Measurements from ENCODE around the gene IPO4.

IPO4 gene

DNA sequence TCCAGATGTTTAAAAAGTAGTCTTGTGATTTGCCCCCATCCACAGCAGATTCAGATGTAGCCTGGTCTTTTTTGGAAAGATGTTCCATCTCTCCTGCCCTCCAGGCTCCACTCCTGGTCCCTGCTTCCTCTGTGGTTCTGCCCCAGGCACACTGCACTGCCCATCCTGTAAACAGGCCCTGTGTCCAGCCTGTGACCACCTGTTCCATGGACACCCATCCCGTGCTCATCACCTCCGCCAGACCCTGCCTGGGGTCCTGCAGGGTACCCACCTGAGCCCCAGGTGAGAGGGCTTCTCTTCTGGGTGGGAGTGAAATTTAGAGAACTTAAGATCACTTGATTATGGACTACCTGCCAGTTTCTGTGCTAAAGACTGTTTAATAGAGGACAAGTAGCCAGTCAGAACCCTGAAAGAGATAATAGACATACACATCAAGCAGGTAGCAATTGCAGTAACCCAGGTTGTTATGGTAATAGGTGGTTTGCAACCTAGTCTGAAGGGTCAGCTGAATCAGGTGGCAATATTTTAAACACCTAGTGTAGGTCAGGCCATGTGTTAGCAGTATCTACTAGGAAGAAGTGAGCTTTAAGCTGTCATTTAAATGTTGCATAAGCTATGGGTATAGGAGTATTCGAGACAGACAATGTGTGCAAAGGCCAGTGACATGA is 39.2 kb downstream of the IPO4 start:
- no peak for DNase-seq (ENCODE audit: low read depth, low spot score)

DNA sequence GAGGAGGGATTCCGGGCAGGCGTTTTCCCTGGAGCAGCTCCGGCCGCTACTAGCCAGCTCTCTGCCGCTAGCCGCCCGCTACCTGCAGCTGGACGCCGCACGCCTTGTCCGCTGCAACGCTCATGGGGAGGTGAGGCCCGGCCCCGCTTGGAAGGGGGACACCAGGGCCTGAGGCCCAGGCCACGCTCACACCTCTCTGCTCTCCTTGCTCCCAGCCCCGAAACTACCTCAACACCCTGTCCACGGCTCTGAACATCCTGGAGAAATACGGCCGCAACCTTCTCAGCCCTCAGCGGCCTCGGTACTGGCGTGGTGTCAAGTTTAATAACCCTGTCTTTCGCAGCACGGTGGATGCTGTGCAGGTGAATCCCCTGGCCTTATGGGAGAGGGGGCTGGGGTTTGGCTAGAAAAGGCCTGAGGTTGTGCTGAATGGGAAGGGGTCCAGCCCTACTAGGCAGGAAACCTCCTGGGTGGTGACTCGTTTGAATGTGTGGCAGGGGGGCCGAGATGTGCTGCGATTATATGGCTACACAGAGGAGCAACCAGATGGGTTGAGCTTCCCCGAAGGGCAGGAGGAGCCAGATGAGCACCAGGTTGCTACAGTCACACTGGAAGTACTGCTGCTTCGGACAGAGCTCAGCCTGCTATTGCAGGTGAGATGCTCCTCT is 40.7 kb downstream of the IPO4 start:
- no peak for DNase-seq (ENCODE audit: low read depth, low spot score)

- peak; percentile 95 for DNase-seq (ENCODE audit: low read depth, low spot score)
These were observed 41.4 kb downstream of the IPO4 start, which contains the start of gene RNF31 for GRCh38 chr14:24146978-24147760. Gene RNF31 (plus strand): TSS chr14:24147498. CDS start chr14:24147699, 201 bp downstream.

DNA sequence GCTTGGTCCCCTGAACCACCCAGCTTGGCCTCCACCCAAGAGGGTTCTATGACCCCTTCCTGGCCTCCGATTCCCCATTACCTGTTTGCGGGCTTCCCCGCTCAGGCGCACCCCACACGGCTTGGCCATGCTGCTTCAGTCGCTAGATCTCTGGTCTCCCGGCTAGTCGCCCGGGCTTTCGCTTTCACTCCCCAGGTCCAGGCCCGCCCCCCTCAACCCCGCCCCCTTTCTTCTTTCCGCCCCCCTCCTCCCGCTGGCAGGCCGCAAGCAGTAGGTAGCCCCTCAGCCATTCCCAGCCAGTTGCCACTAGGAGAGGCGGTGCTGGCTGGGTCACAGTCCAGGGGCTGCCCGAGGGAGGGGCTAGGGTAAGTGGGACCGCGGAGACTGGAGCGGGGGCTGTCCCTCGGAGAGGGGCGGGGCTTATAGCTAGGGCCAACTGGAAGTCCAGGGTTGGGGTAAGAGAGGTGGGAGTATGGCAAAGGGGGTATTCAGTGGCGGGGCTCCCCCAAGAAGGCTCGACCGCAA is 42.1 kb downstream of the IPO4 start, which contains the start of gene PSME2:
PSME2 (minus strand) TSS at position 158 of the 525 bp plus-strand sequence; CDS start at position 129, 29 bp downstream.
- peak; percentile 68 for DNase-seq (ENCODE audit: low read depth, low spot score)

GRCh38 chr14:24145690-24146452 is 42.7 kb downstream of the IPO4 start:
- no peak for DNase-seq (ENCODE audit: low read depth, low spot score)

DNA sequence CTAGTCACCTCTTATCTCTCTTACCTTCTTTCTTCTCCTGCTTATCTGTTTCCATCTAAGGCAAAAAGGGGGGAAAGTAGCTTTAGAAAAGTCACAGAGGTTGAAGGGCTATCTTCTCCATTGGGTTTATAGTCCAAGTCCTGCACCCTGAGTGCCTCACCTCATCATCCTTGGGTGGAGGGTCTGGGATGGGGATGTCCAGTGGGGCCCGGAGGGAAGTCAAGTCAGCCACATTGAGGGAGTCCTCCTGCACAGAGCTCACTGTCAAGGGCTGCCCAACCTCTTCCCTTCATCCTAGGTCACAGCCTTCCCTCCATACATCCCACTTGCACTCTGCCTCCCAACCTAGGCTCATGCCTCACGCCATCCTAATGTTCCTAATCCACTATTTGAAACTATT is 43.4 kb downstream of the IPO4 start:
- no peak for DNase-seq (ENCODE audit: low read depth, low spot score)

GRCh38 chr14:24144451-24144850 is 44.2 kb downstream of the IPO4 start:
- no peak for DNase-seq (ENCODE audit: low read depth, low spot score)

- DNase-seq (ENCODE audit: low read depth, low spot score), result no peak
These were observed 45.1 kb downstream of the IPO4 start for GRCh38 chr14:24143511-24143910.

- peak; percentile 99 for DNase-seq (ENCODE audit: low read depth, low spot score)
These were observed 47.3 kb downstream of the IPO4 start, which contains the start of gene EMC9 for GRCh38 chr14:24141097-24141880. Gene EMC9 (minus strand): TSS chr14:24141591. CDS start chr14:24141304, 287 bp downstream.

DNA sequence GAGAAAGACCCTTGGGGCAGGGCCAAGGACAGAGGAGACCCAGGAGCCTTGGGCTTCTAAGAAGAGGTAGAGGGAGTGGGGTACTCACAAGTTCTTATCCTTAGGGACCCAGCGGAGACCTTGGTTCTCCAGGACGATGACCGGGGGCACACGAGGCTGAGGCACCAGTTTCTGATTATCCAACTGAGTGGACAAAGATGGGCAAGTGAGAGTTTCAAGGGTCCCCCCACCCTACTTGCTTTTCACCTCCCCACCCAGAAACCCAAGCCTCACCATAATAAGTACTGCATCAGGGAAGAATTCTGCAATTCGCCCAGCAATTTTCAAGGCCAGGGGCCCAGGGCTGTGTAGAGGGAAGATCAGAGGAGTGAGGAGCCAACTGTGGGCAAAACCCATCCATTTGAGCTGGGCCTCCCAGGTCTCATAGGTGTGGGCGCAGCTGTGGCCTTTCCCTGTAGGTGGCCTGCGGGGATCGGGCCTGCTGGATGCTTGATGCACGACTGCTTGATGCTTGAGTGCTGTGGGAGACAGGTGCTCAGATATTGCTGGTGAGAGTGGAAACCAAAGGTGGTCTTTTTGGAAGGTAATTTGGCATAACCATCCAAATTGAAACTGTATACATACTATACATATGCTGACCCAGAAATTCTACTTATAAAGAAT is 49.2 kb downstream of the IPO4 start:
- DNase-seq (ENCODE audit: low read depth, low spot score), result no peak

DNA sequence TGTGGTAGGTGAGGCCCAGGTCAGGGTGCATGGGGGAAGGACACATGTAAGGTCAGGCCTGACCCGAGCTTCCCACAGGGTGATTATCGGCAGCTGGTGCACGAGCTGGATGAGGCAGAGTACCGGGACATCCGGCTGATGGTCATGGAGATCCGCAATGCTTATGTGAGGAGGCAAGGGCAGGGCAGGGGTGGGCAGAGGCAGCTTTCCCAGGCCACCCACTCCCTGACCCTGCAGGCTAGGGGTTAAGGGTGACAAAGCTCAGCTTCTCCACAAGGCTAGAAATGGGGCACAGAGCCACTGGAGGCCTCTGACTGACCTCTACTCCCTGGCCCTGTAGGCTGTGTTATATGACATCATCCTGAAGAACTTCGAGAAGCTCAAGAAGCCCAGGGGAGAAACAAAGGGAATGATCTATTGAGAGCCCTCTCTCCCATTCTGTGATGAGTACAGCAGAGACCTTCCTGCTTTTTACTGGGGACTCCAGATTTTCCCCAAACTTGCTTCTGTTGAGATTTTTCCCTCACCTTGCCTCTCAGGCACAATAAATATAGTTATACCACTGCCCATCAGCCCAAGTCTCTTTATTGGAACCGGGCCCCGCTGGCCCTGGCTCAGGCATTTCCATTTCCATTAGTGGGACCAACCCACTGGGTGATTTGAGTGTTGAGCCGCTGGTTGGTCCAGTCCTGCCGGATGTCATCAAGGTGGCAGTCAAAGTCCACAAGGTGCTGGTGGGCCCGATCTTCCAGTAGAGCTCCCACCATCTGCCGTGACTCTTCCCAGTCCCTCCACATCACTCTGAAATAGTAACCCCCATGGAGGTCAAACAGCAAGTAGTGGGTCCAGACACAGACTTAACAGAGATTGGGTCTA is 50.0 kb downstream of the IPO4 start:
- DNase-seq (ENCODE audit: low read depth, low spot score), result no peak

- no peak for DNase-seq (ENCODE audit: low read depth, low spot score)
These were observed 50.9 kb downstream of the IPO4 start for GRCh38 chr14:24137529-24138395.

GRCh38 chr14:24136684-24137528 is 51.7 kb downstream of the IPO4 start:
- no peak for DNase-seq (ENCODE audit: low read depth, low spot score)

DNA sequence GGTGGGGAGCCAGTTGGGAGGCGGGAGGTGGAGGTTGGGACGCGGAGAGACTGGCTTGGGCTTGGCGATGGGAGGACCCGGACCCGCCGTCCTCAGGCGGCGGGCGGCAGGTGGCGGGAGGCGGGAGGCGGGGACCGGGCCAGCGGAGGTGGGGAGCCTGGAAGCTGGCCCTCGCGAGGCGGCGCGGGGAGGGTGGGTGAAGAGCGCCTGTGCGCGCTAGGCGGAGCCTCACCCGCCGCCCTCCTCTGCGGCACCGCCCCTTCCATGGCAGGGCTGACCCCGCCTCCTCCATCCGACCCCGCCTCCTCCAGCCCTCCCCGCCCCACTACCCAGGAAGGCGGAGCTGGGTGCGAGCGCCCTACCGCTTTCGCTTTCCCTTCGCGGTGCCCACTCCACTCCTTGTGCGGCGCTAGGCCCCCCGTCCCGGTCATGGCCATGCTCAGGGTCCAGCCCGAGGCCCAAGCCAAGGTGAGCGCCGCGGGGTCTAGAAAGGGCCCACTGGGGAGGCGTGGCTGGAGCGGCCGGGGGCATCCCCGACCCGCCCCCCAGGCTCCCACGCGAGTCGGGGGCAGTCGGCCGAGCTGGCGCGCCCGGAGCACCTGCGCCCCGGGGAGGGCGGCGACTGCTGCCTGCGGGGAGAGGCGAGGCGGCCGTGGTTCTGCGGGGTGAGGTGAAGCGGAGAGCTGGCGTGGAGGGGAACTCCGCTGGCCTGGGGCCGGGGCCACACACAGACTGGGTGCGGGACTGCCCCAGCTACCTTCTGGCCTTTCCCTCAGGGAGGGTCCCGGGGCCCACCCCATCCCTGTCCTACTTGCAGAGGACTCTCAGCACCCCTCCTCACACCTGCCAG is 52.6 kb downstream of the IPO4 start, which contains the start of gene PSME1:
PSME1 (plus strand) TSS at position 361 of the 850 bp plus-strand sequence; CDS start at position 430, 69 bp downstream.
- DNase-seq (ENCODE audit: low read depth, low spot score), result peak; percentile 79

DNA sequence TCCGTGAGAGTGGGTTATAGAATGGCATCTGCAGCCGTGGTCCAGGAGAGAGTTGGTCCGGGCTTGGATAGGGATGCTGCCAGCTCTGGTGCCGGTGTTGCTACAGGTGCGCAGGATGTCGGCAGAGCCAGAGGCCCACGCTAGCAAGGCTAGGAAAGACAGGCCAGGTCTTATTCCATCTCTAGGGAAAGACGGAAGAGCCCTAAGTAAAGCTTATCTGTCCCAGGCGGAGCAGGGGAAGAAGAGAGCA is 53.1 kb downstream of the IPO4 start:
- no peak for DNase-seq (ENCODE audit: low read depth, low spot score)

- no peak for DNase-seq (ENCODE audit: low read depth, low spot score)
These were observed 54.9 kb downstream of the IPO4 start for GRCh38 chr14:24133735-24134134.

Measured in activated CD4-positive, CD25-positive, alpha-beta regulatory T cell treated with anti-CD3 and anti-CD28 coated beads, Interleukin-2, amount 50 U/mL, for 16 hours (primary cell).